Measurements from ENCODE around the gene ASIC3.
"Not testable (repeated sequence)": the region's sequence is repeated elsewhere in the genome, so short reads cannot be mapped to it uniquely, and the experiment has no call there.

Gene ASIC3

GRCh38 chr7:151032936-151033863 lies 15.1 kb upstream of the ASIC3 start:
- DNase-seq (ENCODE audit: low read depth in 2 of 2) = no peak

GRCh38 chr7:151033864-151034249 lies 14.5 kb upstream of the ASIC3 start:
- no peak for DNase-seq (ENCODE audit: low read depth in 2 of 2)

- no peak for DNase-seq (ENCODE audit: low read depth in 2 of 2)
Observed at GRCh38 chr7:151034312-151035025, 13.9 kb upstream of the ASIC3 start.

- no peak for DNase-seq (ENCODE audit: low read depth in 2 of 2)
Observed at GRCh38 chr7:151035026-151035717, 13.2 kb upstream of the ASIC3 start.

- no peak for DNase-seq (ENCODE audit: low read depth in 2 of 2)
Observed at GRCh38 chr7:151035902-151036301, 12.4 kb upstream of the ASIC3 start.

- peak; percentile 68 to 75 for DNase-seq (ENCODE audit: low read depth in 2 of 2)
Observed at GRCh38 chr7:151038951-151039849, 9.1 kb upstream of the ASIC3 start.

GRCh38 chr7:151039850-151040548 lies 8.3 kb upstream of the ASIC3 start:
- no peak for DNase-seq (ENCODE audit: low read depth in 2 of 2)

GRCh38 chr7:151040616-151041375 lies 7.5 kb upstream of the ASIC3 start:
- DNase-seq (ENCODE audit: low read depth in 2 of 2) = no peak

- not testable (repeated sequence) for DNase-seq (ENCODE audit: low read depth in 2 of 2)
Observed at GRCh38 chr7:151043449-151043848, 4.9 kb upstream of the ASIC3 start.

- DNase-seq (ENCODE audit: low read depth in 2 of 2) = no peak
Observed at GRCh38 chr7:151043959-151044358, 4.4 kb upstream of the ASIC3 start.

GRCh38 chr7:151045262-151045661 lies 3.1 kb upstream of the ASIC3 start:
- no peak for DNase-seq (ENCODE audit: low read depth in 2 of 2)

- no peak for DNase-seq (ENCODE audit: low read depth in 2 of 2)
Observed at GRCh38 chr7:151045967-151046366, 2.4 kb upstream of the ASIC3 start.

- DNase-seq (ENCODE audit: low read depth in 2 of 2) = no peak
Observed at GRCh38 chr7:151046603-151047573, 1.4 kb upstream of the ASIC3 start.

GRCh38 chr7:151048911-151049463 lies 656 bp downstream of the ASIC3 start:
- DNase-seq (ENCODE audit: low read depth in 2 of 2) = no peak

- peak in 1 of 2 donors; percentile 30 for DNase-seq (ENCODE audit: low read depth in 2 of 2)
Observed at GRCh38 chr7:151051108-151051507, 2.8 kb downstream of the ASIC3 start.

GRCh38 chr7:151053096-151053495 lies 4.8 kb downstream of the ASIC3 start:
- no peak for DNase-seq (ENCODE audit: low read depth in 2 of 2)

GRCh38 chr7:151053751-151054150 lies 5.4 kb downstream of the ASIC3 start:
- no peak for DNase-seq (ENCODE audit: low read depth in 2 of 2)

GRCh38 chr7:151056283-151056665 lies 7.9 kb downstream of the ASIC3 start:
- no peak for DNase-seq (ENCODE audit: low read depth in 2 of 2)

All from stimulated activated CD8-positive, alpha-beta memory T cell treated with anti-CD3 and anti-CD28 coated beads, Interleukin-7, amount 100 ng/mL, for 4 hours (primary cell).